ENCODE measurements around the gene GRIN3B.

Gene GRIN3B

DNA sequence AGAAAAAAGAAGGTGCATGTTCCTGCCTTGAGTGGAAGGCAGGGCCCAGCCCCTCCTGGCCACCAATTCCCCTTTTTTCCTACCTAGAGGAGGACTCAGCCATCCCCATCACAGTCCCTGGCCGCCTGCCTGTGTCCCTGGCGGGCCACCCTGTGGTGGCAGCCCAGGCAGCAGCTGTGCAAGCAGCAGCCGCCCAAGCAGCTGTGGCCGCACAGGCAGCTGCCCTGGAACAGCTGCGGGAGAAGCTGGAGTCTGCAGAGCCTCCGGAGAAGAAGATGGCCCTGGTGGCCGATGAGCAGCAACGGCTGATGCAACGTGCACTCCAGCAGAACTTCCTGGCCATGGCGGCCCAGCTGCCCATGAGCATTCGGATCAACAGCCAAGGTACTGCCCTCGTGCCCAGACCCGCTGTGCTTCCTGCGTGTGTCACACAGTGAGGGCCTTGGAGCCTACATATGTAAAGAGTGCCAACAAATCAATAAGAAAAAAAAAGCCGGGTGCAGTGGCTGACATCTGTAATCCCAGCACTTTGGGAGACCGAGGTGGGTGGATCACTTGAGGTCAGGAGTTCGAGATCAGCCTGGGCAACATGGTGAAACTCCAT lies 33.6 kb upstream of the GRIN3B start:
- no peak for DNase-seq

DNA sequence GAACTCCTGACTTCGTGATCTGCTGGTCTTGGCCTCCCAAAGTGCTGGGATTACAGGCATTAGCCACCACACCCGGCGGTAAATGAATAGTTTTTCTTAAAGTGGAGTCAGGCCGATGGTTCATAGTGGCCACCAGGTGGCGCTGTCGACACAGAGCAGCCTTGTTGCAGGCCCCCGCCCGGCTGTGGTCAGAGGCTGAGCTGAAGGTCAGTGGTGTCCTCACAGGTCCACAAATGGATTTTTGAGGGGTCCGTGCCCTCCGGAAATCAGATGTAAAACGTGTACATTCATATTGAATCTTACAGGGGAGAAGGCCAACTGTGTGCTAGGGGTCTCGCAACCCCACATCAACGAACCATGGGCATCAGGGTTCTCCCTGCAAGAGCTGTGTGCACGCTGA lies 29.5 kb upstream of the GRIN3B start:
- DNase-seq = no peak

DNA sequence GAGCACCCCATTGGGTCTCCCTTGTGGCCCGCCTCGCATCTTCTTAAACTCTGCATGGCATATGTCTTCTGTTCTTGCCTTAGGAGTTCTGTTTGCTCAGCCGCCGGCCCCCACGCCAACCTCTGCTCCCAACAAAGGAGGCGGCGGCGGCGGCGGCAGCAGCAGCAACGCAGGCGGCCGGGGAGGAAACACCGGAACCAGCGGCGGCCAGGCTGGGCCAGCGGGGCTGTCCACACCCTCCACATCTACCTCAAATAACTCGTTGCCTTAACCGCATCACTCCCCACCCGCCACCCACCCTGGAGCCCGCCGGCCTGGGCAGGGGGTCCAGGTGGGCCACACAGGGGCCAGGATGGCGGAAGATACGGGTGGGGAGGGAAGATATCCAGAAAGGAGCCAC lies 28.4 kb upstream of the GRIN3B start:
- DNase-seq = no peak

DNA sequence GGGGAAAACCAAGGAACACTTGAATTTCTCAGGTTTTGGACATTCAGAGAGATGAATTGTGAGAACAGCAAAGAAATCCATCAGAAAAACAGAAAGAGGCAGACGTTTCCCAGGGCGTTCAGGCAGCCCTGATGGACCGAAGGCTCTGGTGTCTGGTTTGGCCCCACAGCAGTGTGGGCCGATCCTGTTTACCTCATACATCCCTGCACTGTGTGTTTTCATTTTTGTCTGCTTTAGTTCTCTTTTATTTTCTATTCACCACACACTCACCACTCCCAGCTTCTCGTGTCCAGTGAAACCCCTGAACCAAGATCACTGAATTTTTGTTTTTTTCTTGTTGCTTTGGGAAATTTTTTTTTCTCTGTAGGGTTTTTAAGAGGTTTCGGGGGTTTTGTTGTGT lies 27.9 kb upstream of the GRIN3B start:
- no peak for DNase-seq

DNA sequence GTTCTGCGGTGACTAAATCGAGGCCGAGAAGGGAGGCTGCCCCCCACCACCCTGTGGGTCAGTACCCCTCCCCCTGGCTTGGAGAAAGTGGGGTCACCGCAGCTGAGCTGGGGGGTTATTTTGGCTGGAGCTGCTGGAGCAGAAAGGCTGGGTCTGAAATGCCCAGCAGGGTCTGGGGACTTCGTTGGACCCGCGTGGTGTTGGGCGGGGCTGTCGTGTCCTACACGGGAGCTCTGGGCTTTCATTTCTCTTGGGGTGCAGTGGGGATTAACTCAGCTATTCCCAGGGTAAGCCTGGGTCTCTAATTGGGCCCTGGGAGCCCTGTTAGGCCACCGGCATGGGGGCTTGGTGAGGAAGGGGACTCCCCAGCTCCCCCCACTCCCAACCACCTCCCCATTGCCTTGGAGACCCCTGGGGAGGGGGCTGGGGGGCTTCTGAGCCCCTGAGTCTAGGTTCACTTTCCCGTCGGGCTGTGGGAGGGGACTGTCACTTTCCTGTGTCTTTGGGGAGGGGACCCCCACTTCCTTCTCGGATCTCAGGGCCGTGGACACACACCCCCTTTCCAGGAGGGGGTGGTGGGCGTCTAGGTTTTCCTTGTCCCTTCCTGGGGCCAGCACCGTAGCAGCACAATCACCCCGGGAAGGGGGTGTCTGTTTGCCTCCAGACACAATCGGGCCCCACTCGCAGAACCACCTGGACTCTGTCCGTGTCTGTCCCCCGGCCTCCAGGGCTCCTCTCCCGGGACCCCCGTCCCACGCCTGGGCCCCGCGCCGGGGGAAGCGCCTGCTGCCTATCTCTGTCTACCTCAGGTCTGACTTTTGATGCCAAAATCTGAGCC lies 26.3 kb upstream of the GRIN3B start:
- DNase-seq = no peak

DNA sequence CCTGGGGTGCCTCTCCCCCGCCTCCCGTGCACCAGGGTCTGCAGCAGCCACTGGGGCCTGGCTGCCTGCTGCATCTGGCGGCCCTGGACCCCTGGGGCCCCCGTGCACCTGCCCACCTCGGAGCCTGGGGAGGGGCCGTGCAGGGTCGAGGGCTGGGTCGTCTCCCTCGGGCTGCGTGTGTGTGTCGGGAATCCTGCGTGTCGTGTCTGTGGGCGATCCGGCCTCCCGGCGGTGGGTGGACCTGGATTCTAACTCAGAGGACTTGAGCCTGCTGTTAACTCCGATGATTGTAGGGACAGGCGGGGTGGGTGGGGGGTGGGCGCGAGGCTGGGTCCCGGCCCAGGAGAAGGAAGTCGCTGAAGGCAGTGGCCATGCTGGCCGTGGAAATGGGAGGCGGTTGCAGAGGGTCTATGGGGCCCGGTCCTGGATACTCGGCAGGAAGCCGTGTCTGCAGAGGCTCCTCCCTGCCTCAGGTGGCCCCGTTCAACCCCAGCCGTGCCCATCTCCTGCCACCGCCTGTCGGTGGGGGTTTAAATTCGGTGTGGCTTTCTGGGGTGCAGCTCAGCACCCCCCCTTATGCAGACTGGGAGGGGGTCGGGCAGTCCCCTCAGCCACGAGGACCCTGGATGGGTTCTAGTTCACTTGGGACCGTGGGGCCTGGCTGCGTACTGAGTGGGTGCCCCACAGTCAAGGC lies 25.5 kb upstream of the GRIN3B start:
- no peak for DNase-seq

DNA sequence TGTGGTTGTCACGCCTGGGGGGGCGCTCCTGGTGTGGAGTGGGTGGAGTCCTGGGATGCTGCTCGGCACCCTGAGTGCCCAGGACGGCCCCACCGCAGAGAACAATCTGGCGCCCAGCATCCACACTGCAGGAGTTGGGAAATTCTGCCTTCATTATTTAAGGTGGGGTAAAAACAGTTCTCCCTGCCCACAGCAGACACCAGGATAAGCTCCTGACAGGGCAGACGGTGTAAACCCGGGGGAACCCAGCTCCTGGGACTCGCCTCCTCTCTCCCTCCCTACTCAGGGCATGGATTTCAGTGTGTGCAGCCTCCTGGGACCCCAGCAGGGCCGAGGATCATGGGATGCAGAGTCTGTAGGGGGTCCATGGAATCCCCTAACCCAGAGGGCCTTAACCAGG lies 23.7 kb upstream of the GRIN3B start:
- DNase-seq = no peak

DNA sequence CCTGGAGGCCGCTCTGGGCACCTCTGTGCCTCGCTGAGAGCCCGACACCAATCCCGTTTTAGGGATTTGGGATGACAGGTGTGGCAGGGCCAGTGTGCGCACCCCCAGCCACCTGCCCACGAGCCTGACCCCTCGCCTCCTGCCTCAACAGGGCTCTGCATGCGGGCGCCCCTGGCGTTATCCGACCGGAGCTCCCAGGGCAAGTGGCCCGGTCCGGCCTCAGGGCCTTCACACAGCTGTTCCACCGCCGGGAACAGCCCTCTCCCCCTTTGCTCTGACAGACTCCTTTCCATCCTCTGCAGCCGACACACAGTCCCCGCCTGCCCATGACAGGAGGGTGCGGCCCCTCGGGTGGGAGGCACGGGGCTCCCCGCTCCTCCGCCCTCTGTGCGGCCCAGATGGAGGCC lies 23.2 kb upstream of the GRIN3B start:
- DNase-seq = no peak

DNA sequence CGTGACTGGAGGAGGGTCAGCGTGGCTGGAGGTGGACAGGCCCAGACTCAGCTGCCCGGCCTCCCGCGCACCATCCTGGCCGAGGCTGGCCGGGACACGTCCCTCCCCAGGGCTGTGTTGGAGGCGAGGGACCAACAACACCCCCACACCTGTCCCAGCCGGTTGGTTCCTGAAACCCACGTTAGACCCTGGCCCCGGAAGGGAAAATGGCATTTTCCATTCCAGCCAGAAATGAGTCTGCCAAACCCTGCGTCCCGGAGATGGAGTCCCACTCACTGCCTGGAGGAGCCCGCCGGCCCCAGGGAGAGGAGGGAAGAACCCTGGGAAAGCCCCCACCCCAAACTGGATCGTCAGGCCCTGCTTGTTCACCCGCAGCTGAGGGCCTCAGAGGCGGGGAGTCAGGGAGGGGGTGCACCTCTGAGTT lies 20.9 kb upstream of the GRIN3B start:
- no peak for DNase-seq

DNA sequence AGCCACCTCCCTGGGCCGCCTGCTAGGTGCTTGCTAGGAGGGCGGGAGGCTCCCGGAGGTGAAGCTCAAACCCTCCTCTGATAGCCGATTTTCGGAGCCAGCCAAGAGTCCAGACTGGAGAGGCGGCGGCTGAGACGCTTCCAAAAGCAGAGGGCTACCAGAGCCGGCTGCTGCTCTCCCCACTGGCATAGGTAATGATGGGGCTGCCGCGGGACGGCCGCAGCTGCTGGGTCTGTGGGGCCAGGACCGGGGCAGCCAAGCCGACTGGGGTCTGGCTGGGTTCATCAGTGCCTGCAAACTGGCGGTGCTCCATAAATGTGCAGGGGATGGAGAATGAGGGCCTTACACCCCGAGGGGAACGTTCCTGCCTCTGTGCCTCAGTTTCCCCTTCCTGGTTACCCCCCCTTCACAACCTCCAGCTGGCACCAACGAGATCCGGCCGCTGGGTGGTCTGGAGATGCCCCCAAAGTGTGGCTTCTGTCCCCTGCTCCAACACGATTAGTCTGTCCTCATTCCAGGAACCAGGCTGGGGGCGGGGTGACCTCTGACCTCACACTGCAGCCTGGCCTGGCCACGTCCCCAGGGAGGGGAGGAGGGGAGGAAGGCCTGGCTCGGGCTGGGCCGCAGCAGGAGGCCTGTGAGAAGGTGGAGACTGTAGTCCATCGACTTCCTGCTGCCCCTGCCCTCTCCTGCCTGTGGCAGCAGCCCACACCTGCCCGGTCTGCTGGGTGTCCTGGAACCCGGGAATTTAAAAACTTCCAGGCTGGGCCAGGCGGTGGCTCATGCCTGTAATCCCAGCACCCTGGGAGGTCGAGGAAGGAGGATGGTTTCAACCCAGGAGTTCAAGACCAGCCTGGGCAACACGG lies 19.9 kb upstream of the GRIN3B start:
- peak; percentile 33 for DNase-seq

DNA sequence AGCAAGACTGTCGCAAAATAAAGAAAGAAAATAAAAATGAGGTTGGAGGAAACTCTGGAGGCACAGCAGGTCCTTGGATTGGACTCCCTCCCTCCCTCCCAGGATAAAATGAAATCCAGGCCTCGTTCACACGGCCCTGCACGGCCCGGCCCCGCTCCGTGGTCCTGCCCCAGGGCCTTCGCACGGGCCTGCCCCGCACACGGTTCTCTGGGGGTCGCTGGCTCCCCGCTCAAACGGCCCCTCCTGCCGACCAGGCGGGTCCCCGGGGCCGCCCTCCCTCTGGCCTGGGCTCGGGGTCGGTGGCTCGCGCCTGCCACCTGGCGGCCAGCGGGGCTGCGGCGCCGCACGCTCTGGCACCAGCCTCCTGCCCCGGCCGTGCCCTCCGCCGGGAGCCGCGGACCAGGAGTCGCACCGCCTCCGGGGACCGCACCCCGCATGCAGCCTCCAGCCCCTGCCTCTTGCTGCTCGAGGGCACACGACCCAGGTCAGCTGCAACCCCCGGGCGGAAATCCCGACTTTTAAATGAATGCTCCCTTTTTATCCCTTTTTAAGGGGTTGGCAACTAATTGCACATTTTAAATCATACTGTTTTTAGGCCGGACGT lies 17.6 kb upstream of the GRIN3B start:
- peak; percentile 58 for DNase-seq

DNA sequence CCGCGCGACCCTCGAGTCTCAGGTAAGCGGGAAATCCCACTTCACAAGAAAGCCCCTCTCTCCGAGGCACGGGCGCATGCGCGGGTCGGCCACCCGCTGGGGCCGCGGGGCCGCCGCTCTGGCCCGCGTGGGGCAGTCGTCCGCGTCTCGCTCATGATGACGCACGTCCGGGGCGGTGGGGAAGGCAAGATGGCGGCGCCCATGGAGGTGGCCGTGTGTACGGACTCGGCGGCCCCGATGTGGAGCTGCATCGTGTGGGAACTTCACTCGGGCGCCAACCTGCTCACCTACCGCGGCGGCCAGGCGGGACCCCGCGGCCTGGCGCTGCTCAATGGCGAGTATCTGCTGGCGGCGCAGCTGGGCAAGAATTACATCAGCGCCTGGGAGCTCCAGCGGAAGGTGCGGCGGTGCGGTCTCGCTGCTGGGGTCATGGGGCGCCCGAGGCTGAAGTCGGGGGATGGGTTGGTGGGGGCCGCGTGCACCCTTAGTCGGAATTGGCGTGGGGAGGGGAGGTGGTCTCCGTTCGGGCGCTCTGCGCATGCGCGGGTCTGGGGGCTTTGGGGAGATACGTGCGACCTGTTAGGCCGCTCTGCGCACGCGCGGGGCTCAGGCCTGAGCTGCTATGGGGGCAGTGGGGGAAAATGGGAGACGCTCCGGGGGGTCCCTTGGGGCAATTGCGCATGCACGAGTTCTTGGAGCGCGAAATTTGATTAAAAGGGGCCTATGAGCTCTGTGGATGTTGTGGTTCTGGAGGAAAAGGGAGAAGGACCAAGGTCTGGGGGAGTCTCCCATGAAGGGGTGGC lies 15.9 kb upstream of the GRIN3B start, which contains the start of gene WDR18:
Gene WDR18, plus strand, starts transcription at position 181 of the 803 bp plus-strand sequence. Its CDS starts 9 bp downstream, at position 190.
- DNase-seq = peak; percentile 90

DNA sequence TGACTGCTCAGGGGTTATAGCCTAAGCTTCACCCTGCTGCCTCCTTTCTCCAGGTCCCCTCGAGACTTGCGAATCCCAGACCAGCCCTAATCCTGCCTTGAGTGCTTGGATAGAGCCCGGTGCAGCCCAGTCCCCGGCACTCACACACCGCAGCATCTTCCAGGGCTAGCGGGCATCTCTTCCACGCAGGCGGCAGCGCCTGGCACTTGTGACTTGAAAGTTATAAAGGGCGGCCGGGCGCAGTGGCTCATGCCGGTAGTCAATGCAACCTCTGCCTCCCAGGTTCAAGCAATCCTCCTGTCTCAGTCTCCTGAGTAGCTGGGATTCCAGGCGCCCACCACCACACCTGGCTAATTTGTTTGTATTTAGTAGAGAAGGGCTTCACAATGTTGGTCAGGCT lies 14.1 kb upstream of the GRIN3B start:
- DNase-seq = no peak

DNA sequence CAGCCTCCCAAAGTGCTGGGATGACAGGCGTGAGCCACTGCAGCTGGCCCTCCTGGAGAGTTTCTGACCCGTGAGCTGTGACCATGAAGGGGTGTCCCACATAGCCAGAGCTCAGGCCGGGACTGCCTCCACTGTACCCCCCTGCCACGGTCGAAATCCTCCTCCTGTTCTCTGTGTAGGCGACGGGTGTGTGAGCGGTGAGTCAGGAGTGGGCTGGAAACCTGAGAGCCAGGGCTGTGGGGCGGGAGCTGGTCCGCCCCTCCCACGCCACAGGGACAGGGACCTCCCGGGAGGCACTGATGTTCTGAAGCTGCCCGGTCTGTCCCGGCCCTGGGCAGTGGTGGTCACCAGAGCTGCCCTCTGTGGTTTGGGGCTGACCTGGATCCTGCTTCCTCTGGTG lies 12.1 kb upstream of the GRIN3B start:
- DNase-seq = no peak

DNA sequence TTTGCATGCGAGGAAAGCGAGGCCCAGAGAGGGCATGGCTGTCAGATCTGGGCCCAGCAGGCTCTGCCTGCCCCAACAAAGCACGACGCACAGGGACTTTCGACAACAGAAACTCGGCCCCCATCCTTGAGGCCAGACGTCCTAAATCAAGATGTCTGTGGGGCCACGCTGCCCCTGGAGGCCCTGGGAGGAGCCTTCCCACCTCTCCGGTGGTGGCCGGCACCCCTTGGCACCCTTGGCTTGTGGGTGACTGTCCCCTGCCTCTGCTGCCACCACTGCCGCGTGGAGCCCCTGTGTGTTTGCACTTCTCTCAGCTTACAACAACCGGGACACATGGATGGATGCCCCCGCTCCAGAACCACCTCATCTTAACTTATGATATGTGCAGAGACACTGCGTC lies 11.7 kb upstream of the GRIN3B start:
- no peak for DNase-seq

DNA sequence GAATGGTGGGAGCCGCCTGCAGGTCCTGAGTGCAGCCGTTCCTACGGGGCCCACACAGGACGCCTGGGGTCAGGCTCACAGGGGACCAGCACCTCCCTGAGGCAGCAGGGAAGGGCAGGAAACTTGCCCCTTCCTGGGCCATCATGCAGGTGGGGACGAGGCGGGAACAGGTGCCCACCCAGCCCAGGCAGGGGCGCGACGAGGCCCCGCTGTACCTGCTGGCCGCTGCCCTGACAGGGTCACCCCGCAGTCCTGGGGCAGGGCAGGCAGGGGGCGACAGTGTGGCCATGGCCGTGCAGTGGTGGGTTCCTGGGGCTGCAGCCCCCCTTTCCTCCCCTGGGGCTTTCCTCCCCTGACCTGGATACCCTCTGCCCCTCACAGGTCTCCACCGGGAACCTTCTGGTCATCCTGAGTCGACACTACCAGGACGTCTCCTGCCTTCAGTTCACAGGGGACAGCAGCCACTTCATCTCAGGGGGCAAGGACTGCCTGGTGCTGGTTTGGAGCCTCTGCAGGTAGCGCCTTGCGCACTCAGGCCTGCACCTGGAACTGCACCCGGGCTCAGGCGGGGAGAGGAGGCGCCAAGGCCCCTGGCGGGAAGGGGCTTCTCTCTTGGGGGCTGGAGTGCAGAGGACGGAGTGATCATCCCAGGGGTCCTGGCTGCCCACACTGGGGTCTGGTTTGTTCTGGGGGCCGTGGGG lies 10.7 kb upstream of the GRIN3B start:
- no peak for DNase-seq

DNA sequence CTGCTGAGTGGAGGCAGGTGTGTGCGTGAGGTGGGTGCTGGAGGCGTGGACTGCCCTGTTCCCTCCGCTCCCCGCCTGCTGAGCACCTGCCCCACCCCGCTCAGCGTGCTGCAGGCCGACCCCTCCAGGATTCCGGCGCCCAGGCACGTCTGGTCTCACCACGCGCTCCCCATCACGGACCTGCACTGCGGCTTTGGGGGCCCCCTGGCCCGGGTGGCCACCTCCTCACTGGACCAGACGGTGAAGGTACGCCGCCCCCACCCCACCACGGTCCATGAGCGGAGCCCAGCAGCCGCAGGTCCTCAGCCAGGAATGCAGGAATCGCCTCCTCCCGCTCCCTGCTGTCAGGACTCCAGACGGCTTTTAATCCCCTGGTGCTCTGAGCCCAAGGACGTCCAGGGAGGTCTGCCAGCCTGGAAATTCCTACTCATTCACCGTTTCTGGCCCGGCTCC lies 10.1 kb upstream of the GRIN3B start:
- DNase-seq = no peak

DNA sequence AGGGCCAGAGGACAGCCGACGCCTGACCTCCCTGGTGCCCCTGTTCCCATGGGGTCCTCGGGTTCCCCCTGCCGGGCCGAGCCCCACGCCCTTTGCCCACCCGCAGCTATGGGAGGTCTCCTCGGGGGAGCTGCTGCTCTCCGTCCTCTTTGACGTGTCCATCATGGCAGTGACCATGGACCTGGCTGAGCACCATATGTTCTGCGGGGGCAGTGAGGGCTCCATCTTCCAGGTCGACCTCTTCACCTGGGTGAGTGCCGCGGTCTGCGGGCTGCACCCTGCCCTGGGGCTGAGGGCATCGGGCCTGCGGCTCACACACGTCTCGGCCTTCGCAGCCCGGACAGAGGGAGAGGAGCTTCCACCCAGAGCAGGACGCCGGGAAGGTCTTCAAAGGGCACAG lies 9.5 kb upstream of the GRIN3B start:
- DNase-seq = no peak

DNA sequence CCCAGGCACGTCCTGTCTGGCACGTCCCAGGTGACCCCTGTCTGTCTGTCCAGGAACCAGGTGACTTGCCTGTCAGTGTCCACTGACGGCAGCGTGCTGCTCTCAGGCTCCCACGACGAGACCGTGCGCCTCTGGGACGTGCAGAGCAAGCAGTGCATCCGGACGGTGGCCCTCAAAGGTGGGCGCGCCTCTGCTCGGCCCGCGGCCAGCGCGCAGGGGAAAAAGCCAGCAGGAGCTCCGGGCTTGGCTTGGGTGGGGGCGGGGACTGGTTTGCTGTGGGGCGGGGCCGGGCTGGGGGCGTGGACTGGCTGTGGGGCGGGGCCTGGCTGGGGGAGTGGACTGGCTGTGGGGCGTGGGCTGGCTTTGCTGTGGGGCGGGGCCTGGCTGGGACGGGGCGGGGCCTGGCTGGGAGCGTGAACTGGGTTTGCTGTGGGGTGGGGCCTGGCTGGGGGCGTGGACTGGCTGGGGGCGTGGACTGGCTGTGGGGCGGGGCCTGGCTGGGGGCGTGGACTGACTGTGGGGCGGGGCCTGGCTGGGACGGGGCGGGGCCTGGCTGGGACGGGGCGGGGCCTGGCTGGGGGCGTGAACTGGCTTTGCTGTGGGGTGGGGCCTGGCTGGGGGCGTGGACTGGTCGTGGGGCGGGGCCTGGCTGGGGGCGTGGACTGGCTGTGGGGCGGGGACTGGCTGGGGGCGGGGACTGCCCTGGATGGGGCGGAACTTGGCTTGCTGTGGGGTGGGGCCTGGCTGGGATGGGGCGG lies 8.9 kb upstream of the GRIN3B start:
- peak; percentile 33 for DNase-seq

Measured in inflammatory macrophage treated with lipopolysaccharide for 4 hours (primary cell).